Psoas muscle (tissue), 8 donors: ENCODE results near the gene CA10. TPM values are rescaled to one million over a fixed set of nuclear protein-coding genes. Genes with fewer than 3 reads are reported as not detected.

Experiments
- ATAC-seq, 4 donors: fragments of 200-7000 bp; cut with Tn5 transposase; one replicate each; pipeline ENCODE4 v1.9.1; 2020; ENCODE audit warnings: moderate library complexity in 3 of 4, mild to moderate bottlenecking in 2 of 4
- DNase-seq, 2 donors: peaks; one replicate each; pipeline ENCODE4 v3.0.0-alpha.2; 2020
- H3K27ac ChIP-seq: fragments of 200-600 bp; one replicate; pipeline ENCODE4 v1.8.0; 2022
- H3K27me3 ChIP-seq, 3 donors: fragments of 200-600 bp in 1 of 3; one replicate each; pipeline versions ENCODE4 v1.6.1 to v1.8.0; 2013 to 2022; ENCODE audit warnings: low read length in 2 of 3, mild to moderate bottlenecking in 2 of 3, moderate library complexity in 1 of 3; ENCODE audit not compliant: insufficient read depth in 3 of 3
- H3K36me3 ChIP-seq, 2 donors: fragments of 200-600 bp in 1 of 2; one replicate each; pipeline versions ENCODE4 v1.6.1 to v1.8.0; 2013 to 2022; ENCODE audit warnings: low read depth in 1 of 2, mild to moderate bottlenecking in 1 of 2, moderate library complexity in 1 of 2; ENCODE audit not compliant: insufficient read depth in 1 of 2
- H3K4me1 ChIP-seq: fragments of 200-600 bp; one replicate; pipeline ENCODE4 v1.8.0; 2022
- H3K4me3 ChIP-seq: fragments of 200-600 bp; one replicate; pipeline ENCODE4 v1.8.0; 2022; ENCODE audit warnings: mild to moderate bottlenecking
- H3K9me3 ChIP-seq: fragments of 200-600 bp; one replicate; pipeline ENCODE4 v1.8.0; 2022
- CTCF ChIP-seq: fragments of 200-600 bp; IDR thresholded peaks from one replicate; pipeline ENCODE4 v1.8.0; 2022; ENCODE audit warnings: antibody characterized with exemption
- WGBS, 3 donors: extraction: QIAGEN DNeasy Blood & Tissue Kit; methylation state at CpG; one replicate each; pipeline versions ENCODE4 v1.1.6 to v1.1.7; 2013; 5-methylcytosine and 5-hydroxymethylcytosine counted together
- intact Hi-C, 2 donors: fragments of 100-400 bp; cut with DNase I; formaldehyde crosslinking; loops; one replicate each; pipeline versions ENCODE4 v1.11.0 to v1.14.2; 2022
- polyA plus RNA-seq, 3 donors: library from polyadenylated mRNA; stranded (reverse); fragments of 200-250 nt; gene quantifications; one replicate each; pipeline ENCODE4 v1.2.3, GENCODE V29; 2013
- total RNA-seq, 4 donors: library from RNA; stranded (reverse); fragmentation: NEBNext Ultra II Directional in 2 of 4; extraction: Animal tissue kit (Norgen Biotek cat#: 25700) in 2 of 4; gene quantifications; one replicate each; pipeline versions ENCODE4 v1.2.1 to v1.2.4, GENCODE V29; 2021 to 2023
- donor health status: healthy with polysubstance abuse.
- donor health status: DM: no; HTN: no; CAD: no; lungs with moderate emphysema.
- donor health status: Bipolar disorder and iron deficiency.
- donor health status: healthy.
- donor health status: DM: yes; HTN: yes; CAD: no.
- donor health status: DM: no; HTN: no; CAD: no.
- donor health status: DM: no; HTN: no; CAD: no.
- donor health status: DM: yes; HTN: yes; CAD: no.

Gene CA10
- total and polyA plus RNA-seq, 7 donors: 0.03 to 0.04 TPM; not detected in 5

- H3K27ac ChIP-seq: no peak overlapping the region
- H3K36me3 ChIP-seq: no peaks in the 10 kb centered on the region
- 89 to 98% (median 96%) methylated on average over 1 of the region's 1 CpG for WGBS, 3 donors
- no peaks in the 10 kb centered on the region for H3K27me3 ChIP-seq
- no peaks in the 10 kb centered on the region for H3K4me1 ChIP-seq
- no peak for TF ChIP-seq CTCF
- ATAC-seq (no peak), DNase-seq (no peak)
- intact Hi-C loops: no loop called here
- H3K4me3 ChIP-seq: no peak overlapping the region
- H3K9me3 ChIP-seq: no peaks in the 10 kb centered on the region
Observed at GRCh38 chr17:51759260-51759659, 399.3 kb downstream of the CA10 start.

GRCh38 chr17:51751072-51751471 lies 407.4 kb downstream of the CA10 start:
- H3K36me3 ChIP-seq: no peaks in the 10 kb centered on the region
- H3K27ac ChIP-seq: no peak overlapping the region
- H3K27me3 ChIP-seq: no peaks in the 10 kb centered on the region
- intact Hi-C loops: no loop called here
- ATAC-seq: no peak
- WGBS, 3 donors: 36 to 43% (median 39%) methylated on average over 1 of the region's 1 CpG
- H3K9me3 ChIP-seq: no peaks in the 10 kb centered on the region
- H3K4me1 ChIP-seq: no peaks in the 10 kb centered on the region
- no peak for TF ChIP-seq CTCF
- H3K4me3 ChIP-seq: no peak overlapping the region
- DNase-seq: no peak

GRCh38 chr17:51748749-51749604 lies 409.5 kb downstream of the CA10 start:
- H3K9me3 ChIP-seq: no peaks in the 10 kb centered on the region
- no peak overlapping the region for H3K27ac ChIP-seq
- H3K4me1 ChIP-seq: no peaks in the 10 kb centered on the region
- 81 to 88% (median 83%) methylated on average over 9 of the region's 9 CpGs for WGBS, 3 donors
- DNase-seq (no peak), ATAC-seq (no peak)
- no peaks in the 10 kb centered on the region for H3K27me3 ChIP-seq
- TF ChIP-seq CTCF: no peak
- no peak overlapping the region for H3K4me3 ChIP-seq
- H3K36me3 ChIP-seq: no peaks in the 10 kb centered on the region
- intact Hi-C loops: loop anchor here in 1 of 2 donors (10.0 kb wide), 1 partner anchor 164 kb away; no protein-coding TSS in a partner anchor

- Histone ChIP-seq H3K4me1 (no peaks in the 10 kb centered on the region), H3K9me3 (no peaks in the 10 kb centered on the region), H3K27me3 (no peaks in the 10 kb centered on the region), H3K36me3 (no peaks in the 10 kb centered on the region), H3K27ac (no peak overlapping the region), H3K4me3 (no peak overlapping the region)
- no peak for TF ChIP-seq CTCF
- DNase-seq (no peak), ATAC-seq (no peak)
- intact Hi-C loops: loop anchor here in 1 of 2 donors (10.0 kb wide), 1 partner anchor 162 kb away; no protein-coding TSS in a partner anchor
Observed at GRCh38 chr17:51746421-51746820, 412.1 kb downstream of the CA10 start.
